Endodermal cell (in vitro differentiated cells): ENCODE data around the gene SRGAP1. TPM values are rescaled to one million over a fixed set of nuclear protein-coding genes. Genes with fewer than 3 reads are reported as not detected.

ENCODE experiments used
- DNase-seq: peaks from one replicate; pipeline ENCODE4 v3.0.0-alpha.2; 2017
- H3K27ac ChIP-seq: 2 replicates; pipeline ENCODE4 v1.5.1; 2013; ENCODE audit warnings: mild to moderate bottlenecking, low read depth, low read length, moderate library complexity
- H3K27me3 ChIP-seq: 2 replicates; pipeline ENCODE4 v1.6.1; 2013; ENCODE audit warnings: mild to moderate bottlenecking, low read length, moderate library complexity; ENCODE audit not compliant: insufficient read depth, control insufficient read depth, poor library complexity, severe bottlenecking
- H3K36me3 ChIP-seq: 2 replicates; pipeline ENCODE4 v1.7.0; 2013; ENCODE audit warnings: mild to moderate bottlenecking, low read length, moderate library complexity; ENCODE audit not compliant: control insufficient read depth, insufficient read depth
- H3K4me1 ChIP-seq: one replicate; pipeline ENCODE4 v1.7.0; 2013; ENCODE audit warnings: low read length; ENCODE audit not compliant: control insufficient read depth, insufficient read depth
- H3K4me3 ChIP-seq: 2 replicates; pipeline ENCODE4 v1.5.1; 2013; ENCODE audit warnings: mild to moderate bottlenecking, low read length, moderate library complexity
- H3K9ac ChIP-seq: 2 replicates; pipeline ENCODE4 v1.6.1; 2013; ENCODE audit warnings: mild to moderate bottlenecking, low read length, moderate library complexity; ENCODE audit not compliant: poor library complexity, severe bottlenecking; ENCODE audit errors: extremely low read depth
- H3K9me3 ChIP-seq: 2 replicates; pipeline ENCODE4 v1.6.1; 2013; ENCODE audit warnings: mild to moderate bottlenecking, low read length, moderate library complexity; ENCODE audit not compliant: control insufficient read depth
- H3K27ac Mint-ChIP-seq: 2 replicates; pipeline ENCODE4 v1.8.0; 2020; ENCODE audit warnings: mixed read lengths
- H3K27me3 Mint-ChIP-seq: 2 replicates; pipeline ENCODE4 v1.8.0; 2021; ENCODE audit warnings: mild to moderate bottlenecking, mixed read lengths; ENCODE audit not compliant: insufficient read depth
- H3K36me3 Mint-ChIP-seq: 2 replicates; pipeline ENCODE4 v1.8.0; 2020; ENCODE audit warnings: low read depth, mixed read lengths
- H3K4me1 Mint-ChIP-seq: 2 replicates; pipeline ENCODE4 v1.8.0; 2020; ENCODE audit warnings: mixed read lengths
- H3K4me3 Mint-ChIP-seq: 2 replicates; pipeline ENCODE4 v1.8.0; 2020; ENCODE audit warnings: mild to moderate bottlenecking, moderate library complexity, mixed read lengths
- H3K9me3 Mint-ChIP-seq: 2 replicates; pipeline ENCODE4 v1.8.0; 2020; ENCODE audit warnings: mild to moderate bottlenecking, mixed read lengths
- WGBS, 2 experiments: methylation state at CpG; one replicate each; pipeline versions ENCODE4 v1.1.5 to v1.1.7; 2013; ENCODE audit warnings: missing lambda C conversion rate in 2 of 2, mixed read lengths in 1 of 2; ENCODE audit not compliant: insufficient coverage in 1 of 2, insufficient read length in 1 of 2; 5-methylcytosine and 5-hydroxymethylcytosine counted together
- total RNA-seq, 2 donors: library from RNA; stranded (reverse); fragmentation: NEBNext Ultra II Directional in 1 of 2; extraction: Animal tissue kit (Norgen Biotek cat#: 25700) in 1 of 2; gene quantifications; 2 replicates in 1 of 2; 3 replicates in 1 of 2; pipeline ENCODE4 v1.2.1, GENCODE V29; 2021
- TF ChIP-seq, protein P1 (sequence below): fragments of 200-600 bp; sonication (generic); conservative IDR thresholded peaks from 2 replicates; pipeline ENCODE4 v1.5.0; 2021; ENCODE audit warnings: antibody characterized with exemption, mild to moderate bottlenecking

The SRGAP1 gene
- total RNA-seq, 2 donors from 2014 or later = 10.6 to 13.4 TPM

DNA sequence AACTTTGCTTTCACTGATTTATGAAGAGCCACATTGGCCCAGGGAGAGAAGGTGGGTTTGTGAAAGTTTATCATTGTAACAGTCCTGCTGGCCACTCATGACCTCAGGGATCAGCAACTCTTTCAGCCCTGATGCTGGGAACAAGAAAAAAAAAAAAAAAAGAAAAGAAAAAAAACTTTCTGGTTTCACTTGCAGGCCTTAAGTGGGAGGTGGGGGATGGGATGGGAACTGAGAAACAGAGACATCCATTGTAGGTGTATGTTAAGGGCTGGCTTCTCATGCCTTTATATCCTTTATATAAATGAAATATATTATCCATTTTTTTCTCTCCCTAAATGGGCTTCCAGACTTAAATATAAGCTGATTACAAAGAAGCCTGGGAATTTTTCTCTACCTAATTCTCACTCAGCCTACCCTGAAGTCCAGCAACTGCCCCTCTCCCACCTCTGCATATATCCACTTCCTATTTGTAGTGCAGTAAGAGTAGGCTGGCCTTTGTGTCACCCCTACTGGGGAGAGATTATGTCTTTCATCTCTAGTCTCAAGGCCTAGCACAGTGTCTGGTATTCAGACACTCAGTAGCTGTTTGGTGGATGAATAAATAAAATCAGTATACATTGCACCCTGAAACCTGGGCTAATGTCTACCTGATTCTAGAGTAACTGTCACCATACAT, 190.5 kb downstream of the SRGAP1 start:
- H3K27ac ChIP-seq = no peak overlapping the region
- Mint-ChIP-seq H3K4me1 (peaks cover 15% of the 10 kb centered on the region), H3K9me3 (peaks cover 29% of the 10 kb centered on the region), H3K27me3 (no peaks in the 10 kb centered on the region), H3K27ac (no peak overlapping the region), H3K36me3 (peaks cover 10% of the 10 kb centered on the region), H3K4me3 (no peak overlapping the region)
- no peak overlapping the region for H3K9ac ChIP-seq
- TF ChIP-seq, protein P1, sequence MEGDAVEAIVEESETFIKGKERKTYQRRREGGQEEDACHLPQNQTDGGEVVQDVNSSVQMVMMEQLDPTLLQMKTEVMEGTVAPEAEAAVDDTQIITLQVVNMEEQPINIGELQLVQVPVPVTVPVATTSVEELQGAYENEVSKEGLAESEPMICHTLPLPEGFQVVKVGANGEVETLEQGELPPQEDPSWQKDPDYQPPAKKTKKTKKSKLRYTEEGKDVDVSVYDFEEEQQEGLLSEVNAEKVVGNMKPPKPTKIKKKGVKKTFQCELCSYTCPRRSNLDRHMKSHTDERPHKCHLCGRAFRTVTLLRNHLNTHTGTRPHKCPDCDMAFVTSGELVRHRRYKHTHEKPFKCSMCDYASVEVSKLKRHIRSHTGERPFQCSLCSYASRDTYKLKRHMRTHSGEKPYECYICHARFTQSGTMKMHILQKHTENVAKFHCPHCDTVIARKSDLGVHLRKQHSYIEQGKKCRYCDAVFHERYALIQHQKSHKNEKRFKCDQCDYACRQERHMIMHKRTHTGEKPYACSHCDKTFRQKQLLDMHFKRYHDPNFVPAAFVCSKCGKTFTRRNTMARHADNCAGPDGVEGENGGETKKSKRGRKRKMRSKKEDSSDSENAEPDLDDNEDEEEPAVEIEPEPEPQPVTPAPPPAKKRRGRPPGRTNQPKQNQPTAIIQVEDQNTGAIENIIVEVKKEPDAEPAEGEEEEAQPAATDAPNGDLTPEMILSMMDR = no peak
- no peaks in the 10 kb centered on the region for H3K27me3 ChIP-seq
- DNase-seq = no peak
- H3K4me1 ChIP-seq = peaks cover 3% of the 10 kb centered on the region
- peaks cover 25% of the 10 kb centered on the region for H3K9me3 ChIP-seq
- no peak overlapping the region for H3K4me3 ChIP-seq
- H3K36me3 ChIP-seq = no peaks in the 10 kb centered on the region

DNA sequence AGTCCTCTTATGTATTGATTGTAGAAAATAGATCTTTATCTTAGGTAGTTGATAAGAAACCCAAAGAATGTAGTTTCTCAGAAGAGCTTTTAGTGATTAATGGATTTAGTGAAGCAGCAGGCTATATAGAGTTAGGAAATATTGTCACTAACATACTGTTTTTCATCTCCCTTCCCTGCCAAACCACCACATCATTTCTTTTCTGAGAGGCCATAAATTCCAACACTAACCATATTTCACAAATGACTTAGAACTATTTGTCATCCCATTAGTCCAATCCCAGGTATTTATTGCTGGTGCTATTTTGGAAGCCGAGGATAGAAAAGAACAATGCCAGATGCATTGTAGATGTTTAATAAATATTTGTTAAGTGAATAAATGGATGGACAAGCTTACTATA, 191.9 kb downstream of the SRGAP1 start:
- no peaks in the 10 kb centered on the region for H3K27me3 Mint-ChIP-seq
- Histone ChIP-seq H3K9ac (no peak overlapping the region), H3K27ac (no peak overlapping the region), H3K4me3 (no peak overlapping the region), H3K36me3 (no peaks in the 10 kb centered on the region), H3K9me3 (peaks cover 23% of the 10 kb centered on the region), H3K27me3 (no peaks in the 10 kb centered on the region), H3K4me1 (peaks cover 3% of the 10 kb centered on the region)
- WGBS, 2 experiments = 78% methylated on average over 1 of the region's 1 CpG; no CpG with 5 or more reads in 1 of the 2 experiments
- no peak overlapping the region for H3K4me3 Mint-ChIP-seq
- peaks cover 15% of the 10 kb centered on the region for H3K4me1 Mint-ChIP-seq
- peaks cover 10% of the 10 kb centered on the region for H3K36me3 Mint-ChIP-seq
- TF ChIP-seq, protein P1 = no peak
- peaks cover 29% of the 10 kb centered on the region for H3K9me3 Mint-ChIP-seq
- no peak for DNase-seq
- no peak overlapping the region for H3K27ac Mint-ChIP-seq

DNA sequence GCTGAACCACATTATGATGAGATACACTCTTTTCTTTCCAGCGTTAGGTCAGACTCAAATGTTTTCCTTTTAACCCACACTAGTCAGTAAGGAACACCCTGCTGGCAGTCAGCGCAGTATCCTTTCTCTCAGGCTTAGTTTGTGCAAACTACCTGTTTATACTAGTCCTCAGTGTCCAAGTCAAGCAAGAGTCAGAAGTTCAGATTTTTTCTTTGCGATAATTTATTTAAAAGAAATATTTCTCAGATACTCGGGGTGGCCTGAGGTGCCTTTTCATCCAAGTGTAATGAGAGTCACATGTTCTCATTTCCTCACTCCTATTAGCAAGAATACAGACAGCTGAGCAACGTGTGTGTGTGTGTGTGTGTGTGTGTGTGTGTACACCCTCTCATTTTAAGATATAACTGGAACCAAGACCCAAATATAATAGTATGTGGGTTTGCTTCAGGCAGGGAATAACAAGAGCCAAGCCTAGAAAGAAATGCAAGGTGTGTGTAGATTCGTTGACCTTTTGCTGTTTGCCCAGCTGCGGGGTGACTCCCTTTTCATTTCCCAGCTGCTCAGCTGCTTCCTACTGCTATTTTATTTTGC, 194.9 kb downstream of the SRGAP1 start:
- H3K27ac ChIP-seq = peak overlapping the region; percentile 5

More for the DNA sequence above, 194.9 kb downstream of the SRGAP1 start:
- no peak for DNase-seq
- Histone ChIP-seq H3K4me3 (no peak overlapping the region), H3K36me3 (no peaks in the 10 kb centered on the region), H3K27me3 (no peaks in the 10 kb centered on the region), H3K9ac (no peak overlapping the region), H3K9me3 (peaks cover 9% of the 10 kb centered on the region), H3K4me1 (peaks cover 3% of the 10 kb centered on the region)
- H3K27me3 Mint-ChIP-seq = no peaks in the 10 kb centered on the region
- peaks cover 4% of the 10 kb centered on the region for H3K36me3 Mint-ChIP-seq
- H3K4me1 Mint-ChIP-seq = peaks cover 15% of the 10 kb centered on the region
- no peak overlapping the region for H3K27ac Mint-ChIP-seq
- no peak overlapping the region for H3K4me3 Mint-ChIP-seq
- H3K9me3 Mint-ChIP-seq = peaks cover 12% of the 10 kb centered on the region
- 56 to 65% methylated on average over 5 to 6 of the region's 7 CpGs for WGBS, 2 experiments
- TF ChIP-seq, protein P1 = no peak
